ENCODE data around the gene CAB39.

GRCh38 chr2:230821991-230822520 lies 109.4 kb downstream of the CAB39 start:
- TF ChIP-seq, protein P1, sequence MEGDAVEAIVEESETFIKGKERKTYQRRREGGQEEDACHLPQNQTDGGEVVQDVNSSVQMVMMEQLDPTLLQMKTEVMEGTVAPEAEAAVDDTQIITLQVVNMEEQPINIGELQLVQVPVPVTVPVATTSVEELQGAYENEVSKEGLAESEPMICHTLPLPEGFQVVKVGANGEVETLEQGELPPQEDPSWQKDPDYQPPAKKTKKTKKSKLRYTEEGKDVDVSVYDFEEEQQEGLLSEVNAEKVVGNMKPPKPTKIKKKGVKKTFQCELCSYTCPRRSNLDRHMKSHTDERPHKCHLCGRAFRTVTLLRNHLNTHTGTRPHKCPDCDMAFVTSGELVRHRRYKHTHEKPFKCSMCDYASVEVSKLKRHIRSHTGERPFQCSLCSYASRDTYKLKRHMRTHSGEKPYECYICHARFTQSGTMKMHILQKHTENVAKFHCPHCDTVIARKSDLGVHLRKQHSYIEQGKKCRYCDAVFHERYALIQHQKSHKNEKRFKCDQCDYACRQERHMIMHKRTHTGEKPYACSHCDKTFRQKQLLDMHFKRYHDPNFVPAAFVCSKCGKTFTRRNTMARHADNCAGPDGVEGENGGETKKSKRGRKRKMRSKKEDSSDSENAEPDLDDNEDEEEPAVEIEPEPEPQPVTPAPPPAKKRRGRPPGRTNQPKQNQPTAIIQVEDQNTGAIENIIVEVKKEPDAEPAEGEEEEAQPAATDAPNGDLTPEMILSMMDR (IDR thresholded peaks at IDR 0.05): no peak
- no peak for TF ChIP-seq POLR2AphosphoS5 (IDR thresholded peaks at IDR 0.05; ENCODE audit: low read depth, low read length)
